GM19035 (cell line): ENCODE measurements around the gene POLR3A.

Source experiments
- ATAC-seq: cut with Tn5 transposase; IDR thresholded peaks from one replicate; pipeline ENCODE4 v1.9.1; 2021; ENCODE audit not compliant: unreplicated experiment

Gene POLR3A

GRCh38 chr10:77922055-77922454, 107.3 kb downstream of the POLR3A start:
- no peak for ATAC-seq

GRCh38 chr10:77921395-77921794, 107.9 kb downstream of the POLR3A start:
- ATAC-seq, result no peak

- ATAC-seq, result no peak
Measured at GRCh38 chr10:77920495-77920894, 108.8 kb downstream of the POLR3A start.

GRCh38 chr10:77919713-77920108, 109.6 kb downstream of the POLR3A start:
- no peak for ATAC-seq
